ENCODE measurements around the gene ROGDI. TPM values are rescaled to one million over a fixed set of nuclear protein-coding genes. Genes with fewer than 3 reads are reported as not detected.

The ROGDI gene
- total and polyA plus RNA-seq, 10 of the 15 experiments (the other 5 are each of a cell fraction or from before 2014, with no cell fraction given) = 0.40 to 23.5 (median 12.3) TPM

- TF ChIP-seq ZBTB11 (CRISPR knock-in tag; IDR thresholded peaks at IDR 0.05) = 0 out of 2 replicates have a peak, but pooled peaks have one; percentile 30
- no peak for TF ChIP-seq SREBF2 (IDR thresholded peaks at IDR 0.05; ENCODE audit: low read length)
- TF ChIP-seq ASH2L (IDR thresholded peaks at IDR 0.05; ENCODE audit: borderline replicate concordance, low read depth) = no peak
- TF ChIP-seq CHD1 (IDR thresholded peaks at IDR 0.05; ENCODE audit: low read depth, low read length) = no peak
- no peak for TF ChIP-seq ZNF274 (IDR thresholded peaks at IDR 0.05; ENCODE audit: insufficient read depth, insufficient read length)
- no peak for TF ChIP-seq USF2 (IDR thresholded peaks at IDR 0.05; ENCODE audit: borderline replicate concordance, low read depth, low read length)
- TF ChIP-seq PAX8 (IDR thresholded peaks at IDR 0.05) = no peak
- 0 out of 2 replicates have a peak, but pooled peaks have one; percentile 33 for TF ChIP-seq TAF1 (IDR thresholded peaks at IDR 0.05; ENCODE audit: borderline replicate concordance, low read depth, low read length)
- TF ChIP-seq EZH2 (IDR thresholded peaks at IDR 0.05; ENCODE audit: borderline replicate concordance, control insufficient read depth, low read depth, low read length) = no peak
- TF ChIP-seq RUNX3 (IDR thresholded peaks at IDR 0.05; ENCODE audit: low read length) = peak; percentile 18; the same call in 1 of the 2 replicates
- TF ChIP-seq CUX1 (IDR thresholded peaks at IDR 0.05; ENCODE audit: insufficient replicate concordance, low read depth, low read length) = no peak
- no peak for TF ChIP-seq ZNF207 (IDR thresholded peaks at IDR 0.05; ENCODE audit: borderline replicate concordance)
- TF ChIP-seq BCL3 (IDR thresholded peaks at IDR 0.05; ENCODE audit: borderline replicate concordance, insufficient read depth, low read depth, low read length, poor library complexity, severe bottlenecking) = no peak
- no peak for TF ChIP-seq EP300 (IDR thresholded peaks at IDR 0.05; ENCODE audit: borderline replicate concordance in 1 of 2, control insufficient read depth in 1 of 2, low read depth in 2 of 2, low read length in 2 of 2)
- no peak for TF ChIP-seq ELK1 (IDR thresholded peaks at IDR 0.05; ENCODE audit: low read depth, low read length)
- TF ChIP-seq NFIC (IDR thresholded peaks at IDR 0.05; ENCODE audit: low read depth, low read length) = no peak
Observed at GRCh38 chr16:4768549-4769305, 33.7 kb downstream of the ROGDI start (continued).
